HEK293T (cell line): Measurements from ENCODE around the gene PRDM16.

Experiments used
- CTCF ChIA-PET: fragments of 350-600 bp; formaldehyde crosslinking; extraction: SDS; loops from one replicate; lab custom pipeline; 2021; ENCODE audit warnings: antibody characterized with exemption, inconsistent platforms; lab: Yijun Ruan, JAX
- POLR2A ChIA-PET: fragments of 350-600 bp; formaldehyde crosslinking; extraction: SDS; loops from one replicate; lab custom pipeline; 2020; ENCODE audit warnings: antibody characterized with exemption, inconsistent platforms; lab: Yijun Ruan, JAX
- DNase-seq: peaks from one replicate; pipeline ENCODE4 v3.0.0; 2012; ENCODE audit warnings: mixed read lengths; ENCODE audit errors: extremely low spot score
- ARNT ChIP-seq: fragments of 450-650 bp; IDR thresholded peaks from 2 replicates; pipeline ENCODE4 v1.6.1; 2017; ENCODE audit warnings: mild to moderate bottlenecking
- BHLHE40 ChIP-seq: fragments of 450-650 bp; IDR thresholded peaks from 2 replicates; pipeline ENCODE4 v1.6.1; 2016; ENCODE audit warnings: mild to moderate bottlenecking, moderate library complexity, borderline replicate concordance
- CTBP1 ChIP-seq: fragments of 450-650 bp; IDR thresholded peaks from 2 replicates; pipeline ENCODE4 v1.6.1; 2016; ENCODE audit warnings: borderline replicate concordance
- ELF4 ChIP-seq: fragments of 450-650 bp; IDR thresholded peaks from 2 replicates; pipeline ENCODE4 v1.6.1; 2017; ENCODE audit warnings: antibody characterized with exemption
- FOXA1 ChIP-seq: fragments of 450-650 bp; IDR thresholded peaks from 2 replicates; pipeline ENCODE4 v1.6.1; 2016; ENCODE audit warnings: mild to moderate bottlenecking
- FOXK2 ChIP-seq: fragments of 450-650 bp; IDR thresholded peaks from 2 replicates; pipeline ENCODE4 v1.6.1; 2016; ENCODE audit warnings: mild to moderate bottlenecking
- FOXM1 ChIP-seq: fragments of 450-650 bp; IDR thresholded peaks from 2 replicates; pipeline ENCODE4 v1.6.1; 2017; ENCODE audit warnings: mild to moderate bottlenecking, borderline replicate concordance
- HDGF ChIP-seq: fragments of 450-650 bp; IDR thresholded peaks from 2 replicates; pipeline ENCODE4 v1.6.1; 2017; ENCODE audit warnings: antibody characterized with exemption, borderline replicate concordance
- L3MBTL2 ChIP-seq: fragments of 450-650 bp; conservative IDR thresholded peaks from 2 replicates; pipeline ENCODE4 v1.6.1; 2016; ENCODE audit warnings: mild to moderate bottlenecking
- LEF1 ChIP-seq: fragments of 450-650 bp; IDR thresholded peaks from 2 replicates; pipeline ENCODE4 v1.6.1; 2017; ENCODE audit warnings: mild to moderate bottlenecking, borderline replicate concordance
- NFRKB ChIP-seq: fragments of 450-650 bp; IDR thresholded peaks from 2 replicates; pipeline ENCODE4 v1.6.1; 2016; ENCODE audit warnings: mild to moderate bottlenecking, moderate library complexity
- SP1 ChIP-seq: fragments of 450-650 bp; IDR thresholded peaks from 2 replicates; pipeline ENCODE4 v1.6.1; 2017
- SUZ12 ChIP-seq: fragments of 450-650 bp; IDR thresholded peaks from 2 replicates; pipeline ENCODE4 v1.6.1; 2016; ENCODE audit warnings: mild to moderate bottlenecking
- TARDBP ChIP-seq: fragments of 450-650 bp; IDR thresholded peaks from 2 replicates; pipeline ENCODE4 v1.6.1; 2016
- ZNF384 ChIP-seq: fragments of 450-650 bp; IDR thresholded peaks from 2 replicates; pipeline ENCODE4 v1.6.1; 2016
- TF ChIP-seq, protein P1 (sequence below): fragments of 450-650 bp; IDR thresholded peaks from 2 replicates; pipeline ENCODE4 v1.6.1; 2016

Gene PRDM16

DNA sequence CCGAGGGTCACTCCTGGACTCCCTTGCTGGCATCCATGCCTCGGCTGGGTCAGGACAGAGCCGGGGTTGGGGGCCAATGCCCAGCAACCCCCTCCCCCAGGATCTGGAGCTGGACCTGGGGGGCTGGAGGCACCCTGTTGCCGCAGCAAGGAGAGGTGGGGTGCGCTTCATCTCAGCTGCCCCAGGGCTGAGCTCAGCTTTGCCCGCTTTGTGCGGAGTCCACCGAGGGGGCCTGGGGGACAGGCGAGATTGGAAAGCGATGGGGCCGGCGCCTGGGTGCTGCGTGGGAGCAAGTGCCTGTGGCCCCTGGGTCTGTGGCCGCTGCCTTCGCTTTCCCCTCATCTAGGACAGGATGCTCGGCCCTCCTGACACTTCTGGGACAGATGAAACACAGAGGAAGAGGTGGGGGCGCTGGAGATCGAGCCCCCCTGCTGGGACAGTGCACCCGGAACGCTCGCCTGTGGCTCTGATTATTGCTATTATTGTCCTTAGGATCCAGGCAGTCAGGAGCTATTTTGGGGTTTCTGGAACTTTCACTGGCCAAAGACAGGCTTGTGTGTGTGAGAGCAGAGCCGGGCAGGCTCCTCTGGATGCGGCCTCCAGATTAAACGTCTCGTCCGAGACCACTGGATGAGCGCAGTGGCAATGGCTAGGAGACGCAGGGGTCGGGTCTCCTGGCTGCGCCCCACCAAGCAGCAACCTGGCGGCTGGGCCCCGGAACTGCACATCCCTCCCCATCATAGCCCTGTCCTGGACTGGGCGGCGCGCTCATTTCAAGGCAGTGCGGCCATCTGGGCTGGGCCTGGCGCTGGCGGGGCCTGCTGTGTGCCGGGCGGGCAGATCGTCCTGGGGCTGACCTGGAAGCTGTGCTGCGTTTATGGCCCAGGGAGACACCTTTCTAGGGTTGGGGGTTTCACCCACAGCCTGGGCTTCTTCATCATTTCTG is 13.8 kb downstream of the PRDM16 start:
- TF ChIP-seq FOXA1 = no peak
- TF ChIP-seq HDGF = no peak
- no peak for TF ChIP-seq ARNT
- no peak for TF ChIP-seq BHLHE40
- no peak for TF ChIP-seq ELF4
- TF ChIP-seq TARDBP = no peak
- TF ChIP-seq, protein P1, sequence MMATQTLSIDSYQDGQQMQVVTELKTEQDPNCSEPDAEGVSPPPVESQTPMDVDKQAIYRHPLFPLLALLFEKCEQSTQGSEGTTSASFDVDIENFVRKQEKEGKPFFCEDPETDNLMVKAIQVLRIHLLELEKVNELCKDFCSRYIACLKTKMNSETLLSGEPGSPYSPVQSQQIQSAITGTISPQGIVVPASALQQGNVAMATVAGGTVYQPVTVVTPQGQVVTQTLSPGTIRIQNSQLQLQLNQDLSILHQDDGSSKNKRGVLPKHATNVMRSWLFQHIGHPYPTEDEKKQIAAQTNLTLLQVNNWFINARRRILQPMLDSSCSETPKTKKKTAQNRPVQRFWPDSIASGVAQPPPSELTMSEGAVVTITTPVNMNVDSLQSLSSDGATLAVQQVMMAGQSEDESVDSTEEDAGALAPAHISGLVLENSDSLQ = no peak
- no peak for TF ChIP-seq L3MBTL2
- no peak for TF ChIP-seq LEF1
- no peak for TF ChIP-seq FOXK2
- no peak for TF ChIP-seq SUZ12
- no peak for TF ChIP-seq FOXM1
- no peak for TF ChIP-seq NFRKB
- no peak for TF ChIP-seq ZNF384
- TF ChIP-seq CTBP1 = no peak
- TF ChIP-seq SP1 = no peak
- DNase-seq = no peak
- ChIA-PET CTCF (no interaction called here), POLR2A (no interaction called here)

DNA sequence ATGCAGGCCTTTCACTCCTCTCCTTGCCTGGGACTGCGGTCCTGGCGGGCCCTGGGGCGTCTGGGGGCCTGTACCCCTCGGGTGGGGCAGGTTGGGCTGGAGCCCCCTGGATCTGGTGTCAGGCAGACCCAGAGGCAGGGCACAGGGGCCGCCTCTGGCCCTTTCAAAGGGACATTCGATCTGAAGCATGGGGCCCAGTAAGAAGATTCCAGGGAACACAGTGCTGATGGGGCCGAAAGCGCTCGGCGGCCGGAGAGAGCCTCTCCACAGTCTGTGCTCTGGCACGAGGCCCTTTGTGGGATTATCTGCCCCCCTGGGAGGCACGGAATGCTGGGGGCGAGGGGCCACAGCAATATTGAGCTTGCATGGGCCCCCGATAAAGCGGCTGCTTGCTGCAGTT is 15.2 kb downstream of the PRDM16 start:
- POLR2A ChIA-PET = no interaction called here

DNA sequence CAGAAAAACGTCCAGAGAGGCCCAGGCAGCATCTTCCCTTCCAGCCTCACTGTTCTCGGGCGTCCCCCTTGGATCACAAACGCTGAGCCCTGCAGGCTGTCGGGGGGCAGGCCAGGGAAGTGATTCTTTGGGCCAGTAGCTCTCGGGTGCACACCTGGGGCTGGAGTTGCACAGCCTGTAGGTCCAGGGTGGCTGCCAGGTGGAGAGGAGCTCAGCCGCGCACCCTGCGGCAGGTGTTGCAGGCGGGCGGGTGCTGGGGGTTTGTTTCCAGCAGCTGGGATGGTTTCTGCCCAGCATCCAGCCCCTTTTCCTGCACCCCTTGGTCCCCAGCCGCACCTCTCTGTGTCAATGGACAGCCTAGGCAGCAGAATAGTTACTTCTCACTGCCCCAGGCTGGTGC is 15.7 kb downstream of the PRDM16 start:
- TF ChIP-seq BHLHE40 = no peak
- TF ChIP-seq TARDBP = no peak
- no peak for TF ChIP-seq LEF1
- no peak for TF ChIP-seq HDGF
- no peak for TF ChIP-seq FOXA1
- TF ChIP-seq ARNT = no peak
- TF ChIP-seq ZNF384 = no peak
- CTCF ChIA-PET = no interaction called here
- no peak for DNase-seq
- POLR2A ChIA-PET = no interaction called here

More for the DNA sequence above, 15.2 kb downstream of the PRDM16 start:
- no peak for DNase-seq
- no peak for TF ChIP-seq SP1
- no peak for TF ChIP-seq L3MBTL2
- TF ChIP-seq ARNT = no peak
- TF ChIP-seq, protein P1 = no peak
- no peak for TF ChIP-seq NFRKB
- TF ChIP-seq BHLHE40 = no peak
- TF ChIP-seq TARDBP = no peak
- no peak for TF ChIP-seq ZNF384
- TF ChIP-seq ELF4 = no peak
- TF ChIP-seq SUZ12 = no peak
- no peak for TF ChIP-seq LEF1
- TF ChIP-seq FOXA1 = no peak
- TF ChIP-seq HDGF = no peak
- no peak for TF ChIP-seq CTBP1
- no peak for TF ChIP-seq FOXK2
- TF ChIP-seq FOXM1 = no peak
- CTCF ChIA-PET = no interaction called here

DNA sequence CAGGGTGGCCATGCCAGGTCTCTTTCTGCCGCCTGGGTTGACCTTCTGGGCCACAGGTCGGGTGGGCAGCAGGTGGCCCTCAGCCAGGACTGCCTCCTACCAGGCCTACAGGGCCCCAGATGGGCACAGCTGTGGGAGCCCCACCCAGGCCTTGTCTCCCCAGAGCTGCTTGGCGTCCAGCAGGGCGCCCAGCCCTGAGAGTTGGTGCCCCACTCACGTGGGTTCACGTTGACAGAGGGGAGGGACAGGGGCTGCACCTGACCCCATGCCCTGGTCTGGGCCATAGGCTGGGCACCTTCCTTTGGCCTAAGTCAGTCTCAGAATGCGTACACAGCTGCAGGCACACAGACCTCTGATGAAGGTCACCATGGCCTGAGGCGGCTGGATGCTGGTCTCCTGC is 16.7 kb downstream of the PRDM16 start:
- no peak for DNase-seq
- no peak for TF ChIP-seq TARDBP
- no peak for TF ChIP-seq ARNT
- TF ChIP-seq ZNF384 = no peak
- no peak for TF ChIP-seq LEF1
- TF ChIP-seq BHLHE40 = no peak
- TF ChIP-seq FOXM1 = no peak
- TF ChIP-seq ELF4 = no peak
- TF ChIP-seq FOXK2 = no peak
- no peak for TF ChIP-seq FOXA1
- TF ChIP-seq L3MBTL2 = no peak
- TF ChIP-seq, protein P1 = no peak
- TF ChIP-seq SP1 = no peak
- no peak for TF ChIP-seq NFRKB
- no peak for TF ChIP-seq SUZ12
- no peak for TF ChIP-seq HDGF
- no peak for TF ChIP-seq CTBP1
- POLR2A ChIA-PET = no interaction called here
- CTCF ChIA-PET = no interaction called here

DNA sequence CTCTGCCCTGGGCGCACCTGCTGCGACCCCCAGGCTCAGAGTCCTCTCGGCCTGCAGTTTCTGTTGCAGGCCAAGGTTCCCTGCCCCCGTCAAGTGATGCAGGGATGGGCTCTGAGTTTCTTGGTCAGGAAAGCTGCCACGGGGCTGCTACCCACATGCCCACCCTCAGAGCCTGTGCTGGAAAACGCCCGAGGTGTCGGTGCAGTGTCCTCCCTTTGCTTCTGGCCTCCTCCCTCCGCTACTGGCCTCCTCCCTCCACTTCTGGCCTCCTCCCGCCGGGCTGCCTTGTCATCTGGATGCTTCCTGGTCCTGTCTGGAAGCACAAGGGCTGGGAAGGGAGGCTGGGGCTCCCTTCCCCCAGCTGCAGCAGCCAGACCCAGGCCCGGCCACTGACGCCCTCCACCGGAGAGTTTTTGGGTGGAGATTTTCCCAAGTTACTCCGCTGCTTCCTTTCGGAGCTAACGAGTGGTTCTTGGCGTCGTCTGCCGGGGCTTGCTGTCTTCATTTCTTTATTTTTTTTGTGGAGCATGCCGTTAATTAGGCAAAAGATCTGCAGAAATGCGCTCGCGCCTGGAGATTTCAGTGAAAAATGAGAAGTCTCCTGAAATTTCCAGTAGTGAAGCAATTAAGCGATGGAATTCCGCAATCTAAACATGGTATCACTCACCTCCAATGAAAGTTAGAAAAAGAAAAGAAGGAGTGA is 17.4 kb downstream of the PRDM16 start:
- no peak for TF ChIP-seq ELF4
- no peak for TF ChIP-seq SUZ12
- TF ChIP-seq, protein P1 = no peak
- TF ChIP-seq FOXK2 = no peak
- TF ChIP-seq CTBP1 = no peak
- TF ChIP-seq FOXM1 = no peak
- no peak for TF ChIP-seq TARDBP
- TF ChIP-seq LEF1 = no peak
- TF ChIP-seq SP1 = no peak
- no peak for TF ChIP-seq ZNF384
- TF ChIP-seq L3MBTL2 = no peak
- TF ChIP-seq FOXA1 = no peak
- no peak for TF ChIP-seq NFRKB
- TF ChIP-seq BHLHE40 = no peak
- no peak for TF ChIP-seq HDGF
- TF ChIP-seq ARNT = no peak
- DNase-seq = no peak
- POLR2A ChIA-PET = no interaction called here
- CTCF ChIA-PET = no interaction called here
